Memory B cell (primary cell): Measurements from ENCODE around the gene TFF2.

Experiments
- ATAC-seq: fragments of 150-1000 bp; cut with Tn5 transposase; 2 replicates; pipeline ENCODE4 v1.10.0; 2021; ENCODE audit warnings: low read depth, mild to moderate bottlenecking, moderate library complexity
- DNase-seq, 2 donors: peaks; one replicate each; pipeline ENCODE4 v3.0.0; 2022; ENCODE audit warnings: low spot score in 2 of 2
- H3K27ac Mint-ChIP-seq: one replicate; pipeline ENCODE4 v1.8.0; 2022; ENCODE audit warnings: mild to moderate bottlenecking, moderate library complexity, mixed read lengths
- H3K27me3 Mint-ChIP-seq: one replicate; pipeline ENCODE4 v1.8.0; 2022; ENCODE audit warnings: mixed read lengths
- H3K36me3 Mint-ChIP-seq: one replicate; pipeline ENCODE4 v1.8.0; 2022; ENCODE audit warnings: mild to moderate bottlenecking, mixed read lengths
- H3K4me1 Mint-ChIP-seq: one replicate; pipeline ENCODE4 v1.8.0; 2022; ENCODE audit warnings: mixed read lengths
- H3K4me3 Mint-ChIP-seq: one replicate; pipeline ENCODE4 v1.8.0; 2022; ENCODE audit warnings: mild to moderate bottlenecking, moderate library complexity, mixed read lengths
- H3K9me3 Mint-ChIP-seq: one replicate; pipeline ENCODE4 v1.8.0; 2022; ENCODE audit warnings: mixed read lengths

TFF2 gene, protein sequence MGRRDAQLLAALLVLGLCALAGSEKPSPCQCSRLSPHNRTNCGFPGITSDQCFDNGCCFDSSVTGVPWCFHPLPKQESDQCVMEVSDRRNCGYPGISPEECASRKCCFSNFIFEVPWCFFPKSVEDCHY

GRCh38 chr21:42350927-42351426, at the start of gene TFF2:
Gene TFF2, minus strand, starts transcription at chr21:42350994. Its CDS starts 37 bp downstream, at chr21:42350957.
- DNase-seq (no peak), ATAC-seq (no peak)
- no peak within 1 kb of the TSS for H3K27ac Mint-ChIP-seq
- H3K4me1 Mint-ChIP-seq: peaks cover 5% of the 10 kb centered on the region
- peaks cover 23% of the 10 kb centered on the region for H3K27me3 Mint-ChIP-seq
- peaks cover 10% of the 10 kb centered on the region for H3K36me3 Mint-ChIP-seq
- peaks cover 14% of the 10 kb centered on the region for H3K9me3 Mint-ChIP-seq
- no peak within 1 kb of the TSS for H3K4me3 Mint-ChIP-seq

DNA sequence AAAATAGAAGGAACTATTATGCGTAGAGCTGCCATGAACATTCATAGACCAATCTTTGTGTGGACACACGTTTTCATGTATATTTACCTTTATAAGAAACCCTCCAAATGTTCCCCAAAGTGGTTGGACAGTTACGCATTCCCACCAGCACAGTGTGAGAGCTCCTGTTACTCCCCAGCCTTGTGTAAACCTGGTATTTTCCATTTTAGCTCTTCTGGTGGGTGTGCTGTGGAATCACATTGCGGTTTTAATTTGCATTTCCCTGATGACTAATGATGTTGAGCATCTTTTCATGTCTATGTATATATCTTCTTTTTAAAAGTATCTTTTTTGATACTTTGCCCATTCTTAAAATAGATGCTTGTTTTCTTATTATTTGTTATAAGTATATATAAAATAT, 49.7 kb upstream of the TFF2 start:
- ATAC-seq (no peak), DNase-seq (no peak)
- no peak overlapping the region for H3K4me3 Mint-ChIP-seq
- H3K36me3 Mint-ChIP-seq: no peaks in the 10 kb centered on the region
- H3K27ac Mint-ChIP-seq: no peak overlapping the region
- H3K27me3 Mint-ChIP-seq: peaks cover 4% of the 10 kb centered on the region
- peaks cover 7% of the 10 kb centered on the region for H3K9me3 Mint-ChIP-seq
- peaks cover under 1% of the 10 kb centered on the region for H3K4me1 Mint-ChIP-seq

DNA sequence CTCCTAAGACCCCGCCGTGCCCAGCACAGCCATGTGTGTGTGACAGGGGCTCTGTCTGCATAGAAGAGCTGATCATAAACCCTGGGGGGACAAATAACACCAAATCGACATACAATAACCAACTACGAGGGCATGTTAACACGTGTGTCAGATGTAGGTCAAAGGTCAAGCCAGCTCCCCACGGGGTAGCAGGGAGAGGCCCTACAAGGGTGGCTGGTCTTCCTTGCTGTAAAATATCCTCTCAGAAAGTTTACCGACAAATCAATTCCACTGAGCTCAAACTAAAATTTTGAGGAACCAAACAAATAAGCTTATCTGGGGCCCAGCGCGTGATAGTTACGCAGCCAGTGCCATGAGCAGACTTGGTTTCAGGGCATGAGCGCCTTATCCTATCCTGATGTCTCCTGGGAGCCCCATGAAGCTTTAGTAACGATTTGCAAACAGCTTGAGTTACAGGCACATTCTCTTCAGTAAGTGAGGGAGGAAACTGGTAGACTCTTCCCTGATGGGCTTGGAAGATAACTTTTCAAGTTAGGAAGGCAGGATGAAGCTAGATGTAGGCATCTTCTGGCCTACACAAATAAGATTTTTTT, 47.7 kb upstream of the TFF2 start:
- Mint-ChIP-seq H3K27me3 (peaks cover 3% of the 10 kb centered on the region), H3K4me1 (no peaks in the 10 kb centered on the region), H3K4me3 (no peak overlapping the region), H3K9me3 (peaks cover 7% of the 10 kb centered on the region), H3K27ac (no peak overlapping the region), H3K36me3 (no peaks in the 10 kb centered on the region)
- ATAC-seq (no peak), DNase-seq (no peak)

DNA sequence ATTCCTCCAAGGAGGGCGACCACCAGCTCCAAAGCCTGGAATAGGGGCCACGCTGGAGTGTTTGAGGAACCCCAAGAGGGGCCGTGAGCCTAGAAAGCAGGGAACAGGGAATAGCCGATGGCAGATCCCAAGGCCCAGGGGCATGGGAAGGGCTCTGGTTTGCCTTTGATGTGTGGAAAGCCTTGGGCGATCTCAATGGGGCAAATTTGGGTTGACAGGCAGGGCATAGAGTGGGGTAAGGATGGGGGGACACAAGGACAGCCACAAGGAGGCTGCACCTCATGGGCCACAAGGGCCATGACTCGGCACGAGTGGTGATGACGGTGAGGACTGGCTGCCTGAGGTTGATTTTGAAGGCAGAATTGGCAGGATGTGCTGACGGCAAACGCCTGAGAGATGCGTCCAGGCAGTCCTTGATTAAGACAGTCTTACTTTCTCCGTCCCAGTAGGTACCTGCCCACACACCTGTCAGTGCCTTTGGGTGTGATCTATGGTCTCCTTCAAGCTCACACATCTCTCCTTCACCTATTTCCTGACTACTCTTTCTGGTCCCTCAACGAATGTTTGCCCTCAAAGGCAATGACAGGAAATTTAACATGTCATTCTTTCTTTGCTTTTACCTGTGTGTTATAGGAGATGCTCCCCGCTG, 47.1 kb upstream of the TFF2 start:
- H3K4me3 Mint-ChIP-seq: no peak overlapping the region
- H3K27ac Mint-ChIP-seq: no peak overlapping the region
- peaks cover 3% of the 10 kb centered on the region for H3K4me1 Mint-ChIP-seq
- ATAC-seq: no peak
- DNase-seq: no peak
- H3K9me3 Mint-ChIP-seq: peaks cover 7% of the 10 kb centered on the region
- H3K36me3 Mint-ChIP-seq: no peaks in the 10 kb centered on the region
- peaks cover 3% of the 10 kb centered on the region for H3K27me3 Mint-ChIP-seq

DNA sequence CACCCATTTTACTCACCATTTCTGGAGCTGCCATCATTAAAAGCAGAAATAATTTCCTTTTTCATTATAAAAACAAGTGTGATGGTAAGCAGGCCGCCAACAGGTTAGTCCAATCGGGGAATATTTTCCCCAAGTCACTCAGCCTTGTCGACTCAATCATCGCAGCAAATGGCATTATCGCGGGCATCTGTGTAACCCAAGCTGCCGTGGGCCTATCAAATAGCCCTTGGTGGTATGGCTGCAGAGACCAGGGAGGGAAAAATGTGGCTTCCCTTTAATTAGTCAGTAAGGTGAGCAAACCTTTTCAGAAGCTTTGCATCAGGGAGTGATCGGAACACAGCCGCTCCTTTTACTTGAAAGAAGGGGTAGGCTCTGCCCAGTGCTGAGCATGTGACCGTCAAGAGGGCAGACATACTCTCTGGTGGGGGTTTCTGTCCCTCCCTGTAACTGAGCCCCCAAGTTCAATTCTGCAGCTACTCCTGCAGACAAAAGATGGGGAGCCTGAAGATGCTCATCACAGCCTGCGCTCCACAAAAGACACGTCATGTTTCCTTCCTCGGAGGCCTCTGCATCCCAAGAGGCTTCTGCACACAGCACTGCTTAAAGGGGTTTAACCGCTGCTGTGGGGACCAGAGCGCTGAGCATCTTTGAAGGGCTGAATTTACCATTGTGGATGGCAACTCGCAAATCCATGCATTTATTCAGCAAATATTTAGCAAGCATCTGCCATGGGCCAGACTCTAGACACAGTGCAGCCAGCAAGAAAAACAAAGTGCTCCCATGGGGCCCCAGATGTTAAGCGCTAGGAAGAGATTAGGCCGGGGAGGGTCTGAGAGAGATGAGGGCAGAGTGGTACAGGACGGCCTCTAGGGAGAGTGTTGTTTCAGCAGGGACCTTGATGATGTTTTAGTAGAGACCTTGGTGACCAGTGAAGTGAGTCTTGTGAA, 46.3 kb upstream of the TFF2 start:
- Mint-ChIP-seq H3K9me3 (peaks cover 8% of the 10 kb centered on the region), H3K36me3 (peaks cover under 1% of the 10 kb centered on the region), H3K27ac (no peak overlapping the region), H3K4me1 (peaks cover 5% of the 10 kb centered on the region), H3K27me3 (peaks cover 5% of the 10 kb centered on the region), H3K4me3 (no peak overlapping the region)
- ATAC-seq (no peak), DNase-seq (no peak)

DNA sequence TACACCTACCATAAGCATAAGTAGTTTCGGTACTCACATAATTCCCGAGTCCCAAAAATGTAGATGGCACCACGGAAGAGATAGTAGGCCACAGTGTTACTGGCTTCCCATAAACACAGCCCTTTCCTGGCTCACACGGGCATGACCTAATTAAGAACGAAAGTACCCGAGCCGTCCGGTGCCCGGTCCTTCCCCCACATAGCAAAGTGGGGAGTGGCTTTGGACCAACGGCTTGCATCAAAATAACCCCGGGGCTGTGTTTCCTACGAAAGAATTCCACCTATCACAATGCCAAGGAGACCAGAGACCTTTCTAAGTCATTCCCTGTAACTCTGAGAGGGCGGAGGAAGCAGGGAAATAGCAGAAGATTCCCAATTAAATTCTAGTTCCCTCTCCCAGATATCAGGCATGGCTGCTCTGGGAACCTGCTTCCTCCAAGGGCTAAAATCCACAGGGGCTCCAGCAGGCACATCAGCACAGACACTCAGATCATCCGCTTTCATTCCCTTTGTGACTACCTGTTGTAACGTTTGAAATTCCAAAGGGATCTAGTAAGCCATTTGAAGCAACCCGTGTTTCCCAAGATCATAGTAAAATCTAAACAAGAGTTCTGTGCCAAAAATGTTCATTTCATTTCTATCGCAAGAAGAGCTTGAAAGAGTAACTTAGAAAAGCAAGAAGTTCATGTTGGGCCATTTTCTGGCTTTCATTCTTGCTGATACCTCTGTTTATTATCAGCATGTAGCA, 45.3 kb upstream of the TFF2 start, which contains the start of gene TMPRSS3:
TSS of gene TMPRSS3 (minus strand) at position 148 of the 747 bp plus-strand sequence. CDS start 635 bp downstream, outside the sequence.
- no peak for DNase-seq
- Mint-ChIP-seq H3K4me3 (no peak within 1 kb of the TSS), H3K27ac (no peak within 1 kb of the TSS), H3K4me1 (peaks cover 7% of the 10 kb centered on the region), H3K36me3 (peaks cover 3% of the 10 kb centered on the region), H3K9me3 (peaks cover 1% of the 10 kb centered on the region), H3K27me3 (peaks cover 5% of the 10 kb centered on the region)
- no peak for ATAC-seq

GRCh38 chr21:42395302-42395701, 44.5 kb upstream of the TFF2 start:
- H3K4me1 Mint-ChIP-seq: peaks cover 7% of the 10 kb centered on the region
- H3K27me3 Mint-ChIP-seq: peaks cover 8% of the 10 kb centered on the region
- no peak for DNase-seq
- H3K36me3 Mint-ChIP-seq: peaks cover 3% of the 10 kb centered on the region
- no peak overlapping the region for H3K27ac Mint-ChIP-seq
- peaks cover 1% of the 10 kb centered on the region for H3K9me3 Mint-ChIP-seq
- no peak overlapping the region for H3K4me3 Mint-ChIP-seq
- no peak for ATAC-seq

- DNase-seq: no peak
- Mint-ChIP-seq H3K27ac (no peak overlapping the region), H3K36me3 (peaks cover 3% of the 10 kb centered on the region), H3K9me3 (peaks cover 1% of the 10 kb centered on the region), H3K4me1 (peaks cover 9% of the 10 kb centered on the region), H3K4me3 (peak overlapping the region; percentile 18), H3K27me3 (peaks cover 13% of the 10 kb centered on the region)
- no peak for ATAC-seq
Measured at GRCh38 chr21:42393443-42393950, 42.7 kb upstream of the TFF2 start.

DNA sequence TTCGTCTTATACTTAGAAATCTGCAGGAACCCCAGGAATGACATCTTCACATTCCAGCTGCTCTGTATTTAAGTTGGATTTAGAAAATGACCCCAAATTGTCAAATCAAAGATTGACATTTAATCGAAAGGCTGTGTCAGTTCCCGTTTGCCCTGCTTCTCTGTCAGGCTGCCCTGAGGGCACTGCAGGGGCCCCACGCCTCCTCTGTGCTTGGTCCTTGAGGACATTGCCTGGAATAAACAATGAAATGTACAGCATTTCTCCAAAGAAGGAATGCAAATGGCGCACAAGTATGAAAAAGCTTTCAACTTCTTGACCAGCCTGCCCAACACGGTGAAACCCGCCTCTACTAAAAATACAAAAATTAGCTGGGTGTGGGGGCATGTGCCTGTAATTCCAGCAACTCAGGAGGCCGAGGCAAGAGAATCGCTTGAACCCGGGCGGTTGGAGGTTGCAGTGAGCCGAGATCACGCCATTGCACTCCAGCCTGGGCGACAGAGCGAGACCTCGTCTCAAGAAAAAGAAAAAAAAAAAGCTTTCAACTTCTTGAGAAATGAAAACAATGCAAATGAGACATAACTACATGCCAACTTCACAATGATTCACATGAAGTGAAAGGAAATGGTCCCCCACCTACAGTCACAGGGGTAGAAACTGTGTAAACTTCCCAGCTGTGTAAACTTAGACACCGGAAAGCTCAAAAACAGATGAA, 42.1 kb upstream of the TFF2 start:
- H3K4me1 Mint-ChIP-seq: peaks cover 9% of the 10 kb centered on the region

DNA sequence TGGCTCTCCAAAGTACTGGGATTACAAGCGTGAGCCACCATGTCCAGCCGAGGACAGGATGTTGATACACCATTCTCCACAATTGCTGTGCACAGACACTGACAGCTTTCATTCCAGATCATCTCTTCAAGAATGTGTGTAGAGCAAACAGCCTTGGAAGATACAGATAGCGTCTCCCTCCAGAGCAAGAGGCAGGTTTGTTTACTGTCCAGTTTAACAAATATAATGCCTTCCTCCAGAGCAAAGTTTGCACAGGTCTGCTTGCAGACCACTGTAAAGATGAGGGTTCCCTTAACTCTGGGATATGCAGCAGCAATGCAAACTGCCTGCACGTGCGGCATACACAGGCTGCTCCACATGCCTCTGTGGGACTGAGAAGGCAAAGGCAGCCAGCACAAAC, 40.5 kb upstream of the TFF2 start:
- peaks cover 3% of the 10 kb centered on the region for H3K36me3 Mint-ChIP-seq
- peaks cover 23% of the 10 kb centered on the region for H3K27me3 Mint-ChIP-seq
- H3K27ac Mint-ChIP-seq: no peak overlapping the region
- peaks cover 9% of the 10 kb centered on the region for H3K4me1 Mint-ChIP-seq
- H3K9me3 Mint-ChIP-seq: peaks cover 1% of the 10 kb centered on the region
- ATAC-seq (no peak), DNase-seq (no peak)
- no peak overlapping the region for H3K4me3 Mint-ChIP-seq

More for the DNA sequence above, 42.1 kb upstream of the TFF2 start:
- Mint-ChIP-seq H3K27me3 (peaks cover 19% of the 10 kb centered on the region), H3K27ac (no peak overlapping the region), H3K36me3 (peaks cover 3% of the 10 kb centered on the region), H3K9me3 (peaks cover 1% of the 10 kb centered on the region), H3K4me3 (peak overlapping the region; percentile 18)
- ATAC-seq (peak; percentile 95), DNase-seq (no peak)

DNA sequence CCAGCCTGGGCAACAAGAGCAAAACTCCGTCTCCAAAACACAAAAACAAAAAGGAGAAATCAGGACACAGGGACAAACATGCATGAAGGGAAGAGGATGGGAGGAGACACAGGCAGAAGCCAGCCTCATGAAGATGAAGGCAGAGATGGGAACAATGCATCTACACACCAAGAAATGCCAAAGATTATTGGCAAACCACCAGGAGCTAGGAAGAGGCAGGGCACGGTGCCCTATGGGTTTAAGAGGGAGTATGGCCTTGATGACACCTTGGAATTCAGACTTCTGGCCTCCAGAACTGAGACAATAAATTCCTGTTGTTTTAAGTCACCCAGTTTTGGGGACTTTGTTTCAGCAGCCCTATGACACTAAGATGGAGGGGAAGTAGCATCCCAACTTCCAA, 39.9 kb upstream of the TFF2 start:
- Mint-ChIP-seq H3K9me3 (peaks cover 1% of the 10 kb centered on the region), H3K4me3 (no peak overlapping the region), H3K36me3 (peaks cover 3% of the 10 kb centered on the region), H3K27ac (no peak overlapping the region), H3K27me3 (peaks cover 23% of the 10 kb centered on the region), H3K4me1 (peaks cover 9% of the 10 kb centered on the region)
- DNase-seq (no peak), ATAC-seq (no peak)

DNA sequence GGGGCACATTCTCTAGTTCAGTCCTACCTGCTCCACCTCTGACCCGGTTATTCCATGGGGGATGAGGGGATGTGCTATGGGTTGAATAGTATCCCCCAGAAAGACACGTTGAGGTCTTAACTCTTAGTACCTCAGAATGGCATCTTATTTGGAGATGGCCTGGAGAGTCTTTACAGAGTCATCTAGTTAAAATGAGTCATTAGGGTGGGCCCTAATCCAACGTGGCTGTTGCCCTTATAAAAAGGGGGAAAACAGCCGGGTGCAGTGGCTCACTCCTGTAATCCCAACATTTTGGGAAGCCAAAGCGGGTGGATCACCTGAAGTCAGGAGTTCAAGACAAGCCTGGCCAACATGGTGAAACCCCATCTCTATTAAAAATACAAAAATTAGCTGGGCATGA, 39.4 kb upstream of the TFF2 start:
- Mint-ChIP-seq H3K36me3 (peaks cover 3% of the 10 kb centered on the region), H3K4me3 (no peak overlapping the region), H3K4me1 (peaks cover 11% of the 10 kb centered on the region), H3K9me3 (peaks cover 2% of the 10 kb centered on the region), H3K27me3 (peaks cover 22% of the 10 kb centered on the region), H3K27ac (no peak overlapping the region)
- ATAC-seq (no peak), DNase-seq (no peak)
